Measurements from ENCODE around the gene IL1R2.

IL1R2 gene

DNA sequence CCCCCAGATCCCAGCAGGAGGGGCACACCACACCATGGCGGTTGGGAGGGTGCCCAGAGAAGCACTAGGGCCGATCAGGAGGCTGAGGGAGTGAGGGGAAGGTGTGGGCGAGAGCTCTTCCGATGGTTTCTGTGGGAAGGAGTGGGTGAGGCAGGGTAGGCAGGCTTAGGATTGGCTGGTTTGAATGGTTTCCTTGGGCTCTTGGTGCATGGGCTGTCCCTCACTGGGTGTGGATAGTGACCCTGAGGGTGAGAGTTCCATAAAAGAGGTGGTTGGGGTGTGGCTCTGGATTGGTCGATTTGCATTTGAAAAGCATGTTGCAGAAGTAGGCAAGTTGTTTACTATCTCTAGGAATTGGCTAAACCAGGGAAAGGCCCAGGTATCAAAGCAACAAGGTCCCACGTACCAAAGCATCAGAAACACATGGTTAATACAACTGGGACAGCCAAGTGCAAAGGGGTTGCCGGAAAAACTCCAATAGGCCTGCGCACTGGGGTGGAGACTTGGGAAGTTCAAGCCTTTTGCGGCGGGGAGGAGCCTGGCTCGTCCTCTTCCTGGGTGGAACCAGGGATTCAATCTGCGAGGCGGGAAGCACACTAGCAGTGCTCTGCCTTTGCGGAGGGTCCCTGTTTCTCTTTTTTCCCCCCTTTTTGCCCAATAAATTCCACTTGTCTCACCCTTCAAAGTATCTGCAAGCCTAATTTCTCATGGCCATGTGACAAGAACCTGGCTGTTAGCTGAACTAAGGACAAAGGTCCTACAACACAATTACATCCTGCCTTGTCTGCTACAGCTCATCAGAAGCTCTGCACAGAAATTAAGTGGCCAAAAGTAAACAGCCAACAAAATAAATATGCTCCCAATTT lies 43.2 kb downstream of the IL1R2 start:
- DNase-seq (ENCODE audit: extremely low read depth in 1 of 2, low read depth in 1 of 2), result no peak

DNA sequence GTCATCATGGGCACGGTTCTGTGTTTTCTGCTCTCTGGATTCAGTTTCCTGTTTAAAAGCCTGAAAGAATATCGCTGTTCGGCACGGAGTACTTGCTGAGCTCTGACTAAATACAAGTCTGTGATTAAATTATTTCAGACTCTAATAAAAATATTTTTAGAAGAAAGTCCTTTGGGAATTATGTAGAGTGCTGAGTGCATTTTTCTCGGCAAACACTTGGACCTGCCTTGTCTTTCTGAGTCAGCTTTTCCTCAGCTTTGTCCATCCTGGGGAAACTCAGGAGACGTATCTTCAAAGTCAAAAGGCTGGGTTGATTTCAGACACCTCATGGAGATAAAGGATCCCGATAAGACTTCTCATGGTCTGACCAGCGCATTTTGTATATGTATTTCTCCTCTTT lies 45.9 kb downstream of the IL1R2 start:
- no peak for DNase-seq (ENCODE audit: extremely low read depth in 1 of 2, low read depth in 1 of 2)

DNA sequence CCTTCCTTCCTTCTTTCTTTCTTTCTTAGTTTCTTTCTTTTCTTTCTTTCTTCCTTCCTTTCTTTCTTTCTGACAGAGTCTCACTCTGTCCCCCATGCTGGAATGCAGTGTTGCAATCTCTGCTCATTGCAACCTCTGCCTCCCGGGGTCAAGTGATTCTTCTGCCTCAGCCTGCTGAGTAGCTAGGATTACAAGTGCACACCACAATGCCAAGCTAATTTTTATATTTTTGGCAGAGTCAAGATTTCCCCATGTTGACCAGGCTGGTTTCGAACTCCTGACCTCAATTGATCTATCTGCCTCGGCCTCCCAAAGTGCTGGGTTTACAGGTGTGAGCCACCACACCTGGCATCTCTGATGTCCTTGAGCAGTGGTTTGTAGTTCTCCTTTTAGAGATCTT lies 48.5 kb downstream of the IL1R2 start:
- no peak for DNase-seq (ENCODE audit: extremely low read depth in 1 of 2, low read depth in 1 of 2)

DNA sequence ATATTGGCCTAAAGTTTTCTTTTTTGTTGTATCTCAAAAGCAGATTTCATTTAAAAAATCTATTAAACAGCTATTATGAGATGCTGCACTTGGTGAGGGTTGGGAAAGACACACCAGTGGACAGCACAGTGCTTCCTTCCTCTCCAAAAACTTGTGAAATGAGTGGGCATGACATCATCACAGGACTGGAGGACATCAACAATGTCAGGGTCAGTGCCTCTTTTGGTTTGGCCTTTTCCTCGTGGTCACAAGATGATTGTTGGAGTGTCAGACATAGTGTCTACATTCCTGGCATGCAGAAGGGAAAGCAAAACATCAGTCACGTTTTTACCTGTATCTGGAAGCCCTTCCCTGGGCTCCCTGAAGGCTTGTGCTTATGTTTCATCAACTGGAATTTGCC lies 49.6 kb downstream of the IL1R2 start:
- no peak for DNase-seq (ENCODE audit: extremely low read depth in 1 of 2, low read depth in 1 of 2)

DNA sequence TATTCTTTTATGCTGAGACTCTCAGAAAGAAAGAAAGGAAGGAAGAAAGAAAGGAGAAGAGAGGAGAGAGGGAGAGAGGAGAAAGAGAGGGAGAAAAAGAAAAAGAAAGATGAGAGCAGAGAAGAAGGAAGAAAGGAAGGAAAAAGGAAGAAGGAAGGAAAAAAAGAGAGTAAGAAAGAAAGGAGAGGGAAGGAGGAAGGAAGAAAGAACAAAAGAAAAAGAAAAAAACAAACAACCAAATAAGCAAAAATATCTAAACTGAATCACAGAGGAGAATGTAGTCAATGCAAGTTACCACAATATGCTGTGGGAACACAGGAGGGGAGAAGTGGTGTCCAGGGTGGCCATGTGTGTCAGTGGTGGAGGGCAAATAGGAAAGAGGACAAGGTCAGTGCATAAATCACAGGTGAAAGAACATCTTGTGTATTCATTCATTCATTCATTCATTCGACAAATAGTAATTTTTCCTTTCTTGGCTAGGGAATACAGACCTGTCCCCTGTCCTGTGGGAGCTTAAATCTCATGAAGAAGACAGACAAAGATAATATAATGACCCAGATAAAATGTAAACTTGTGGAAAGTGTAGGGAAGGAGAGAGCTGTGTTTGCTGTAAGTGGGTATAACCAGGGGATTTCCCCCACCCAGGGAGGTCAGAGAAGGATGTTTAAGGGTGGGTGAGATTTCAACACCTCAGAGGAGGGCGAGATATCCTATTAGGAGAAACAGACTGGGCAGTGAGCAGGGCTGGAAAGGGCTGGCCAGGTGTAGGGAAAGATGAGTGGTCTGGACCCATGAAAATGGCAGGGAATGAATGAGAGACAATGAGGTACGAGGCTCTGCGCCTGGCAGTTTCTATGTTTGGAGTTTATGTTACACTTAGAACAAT lies 50.7 kb downstream of the IL1R2 start:
- no peak for DNase-seq (ENCODE audit: extremely low read depth in 1 of 2, low read depth in 1 of 2)

DNA sequence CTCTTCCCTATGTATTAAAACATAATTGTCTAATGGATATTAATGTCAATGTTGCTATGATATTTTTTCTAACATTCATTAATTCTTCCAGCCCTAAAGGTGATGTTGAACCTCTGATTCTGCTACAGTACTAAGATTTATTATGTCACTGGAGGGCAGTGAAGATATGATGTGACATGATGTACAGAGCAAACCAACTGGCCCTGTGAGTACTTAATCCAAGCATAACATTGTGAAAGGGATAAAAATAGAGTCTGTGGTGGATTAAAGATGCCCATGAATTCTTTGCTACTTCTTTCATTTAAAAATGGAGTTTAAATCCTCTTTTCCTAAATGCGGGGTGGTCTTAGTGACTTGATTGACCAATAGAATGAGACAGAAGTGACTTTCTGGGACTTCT lies 51.8 kb downstream of the IL1R2 start:
- no peak for DNase-seq (ENCODE audit: extremely low read depth in 1 of 2, low read depth in 1 of 2)

DNA sequence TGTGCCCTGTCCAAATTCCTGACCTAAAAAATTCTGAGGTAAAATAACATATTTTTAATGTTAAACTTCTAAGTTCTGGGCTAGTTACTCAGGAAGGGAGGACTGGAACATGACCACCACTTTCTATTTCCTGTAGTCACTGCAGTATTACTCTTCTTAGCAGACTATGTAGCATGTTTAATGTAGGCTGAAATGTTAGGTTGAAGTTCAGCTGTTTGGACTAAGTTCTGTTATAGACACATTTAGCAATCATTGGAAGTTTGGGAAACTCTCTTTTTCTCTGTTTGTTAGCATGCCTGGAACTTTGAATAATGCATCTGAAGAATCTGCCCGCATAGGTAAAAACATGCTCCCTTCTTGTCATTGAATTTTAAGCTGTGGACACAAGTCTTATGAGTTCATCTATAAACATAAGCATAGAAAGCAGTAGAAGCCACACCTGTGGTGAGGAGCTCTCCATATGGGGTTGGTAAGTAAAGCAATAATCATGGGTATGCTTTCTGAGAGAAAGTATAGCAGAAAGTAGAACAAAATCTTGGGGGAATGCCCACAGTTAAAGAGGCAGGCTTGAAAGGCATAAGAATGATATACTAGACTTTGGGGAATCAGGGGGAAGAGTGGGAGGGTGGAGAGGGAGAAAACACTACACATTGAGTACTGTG lies 52.6 kb downstream of the IL1R2 start:
- no peak for DNase-seq (ENCODE audit: extremely low read depth in 1 of 2, low read depth in 1 of 2)

DNA sequence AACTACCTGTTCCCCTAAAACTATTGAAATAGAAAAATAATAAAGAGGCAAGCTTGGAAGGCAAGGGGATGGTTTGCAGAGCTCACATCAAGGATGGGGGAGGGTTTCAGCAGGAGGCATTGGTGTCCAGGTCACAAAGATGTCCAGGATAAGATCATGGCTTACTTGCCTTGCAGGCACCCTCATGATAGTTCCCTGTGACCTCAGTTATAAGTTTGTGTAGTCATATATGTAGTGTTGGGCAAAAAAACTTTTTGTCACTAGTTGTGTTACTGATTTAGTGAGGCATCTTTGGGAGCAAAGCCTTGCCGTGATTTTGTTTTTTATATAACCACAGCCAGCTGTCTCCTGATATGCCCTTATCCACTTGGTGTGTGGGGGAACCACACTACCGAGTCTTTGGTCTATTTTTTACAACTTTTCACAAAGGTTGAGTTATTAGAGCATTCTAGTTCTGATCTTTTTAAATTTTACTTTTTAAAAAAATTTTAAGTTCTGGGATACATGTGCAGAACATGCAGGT lies 53.3 kb downstream of the IL1R2 start:
- no peak for DNase-seq (ENCODE audit: extremely low read depth in 1 of 2, low read depth in 1 of 2)

DNA sequence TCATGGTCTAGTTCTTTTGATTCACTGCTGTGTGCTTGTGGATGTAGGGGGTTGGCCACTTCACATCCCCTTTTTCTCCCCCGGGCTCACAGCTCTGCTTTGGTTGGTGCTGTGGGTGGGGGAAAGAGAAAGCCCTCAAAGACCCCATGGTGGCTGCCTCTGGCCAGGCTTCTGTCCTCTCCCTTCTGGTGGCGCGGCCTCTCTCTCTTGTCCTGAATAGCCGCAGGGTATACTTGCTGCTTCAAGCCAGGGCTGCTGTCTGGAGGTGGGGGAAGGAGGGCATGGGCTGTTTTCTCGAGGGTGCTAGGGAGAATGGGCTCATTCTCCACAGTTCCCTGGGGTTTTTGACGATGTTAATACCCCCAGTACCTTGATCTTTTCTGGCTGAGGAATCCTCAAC lies 53.9 kb downstream of the IL1R2 start:
- DNase-seq (ENCODE audit: extremely low read depth in 1 of 2, low read depth in 1 of 2), result no peak

DNA sequence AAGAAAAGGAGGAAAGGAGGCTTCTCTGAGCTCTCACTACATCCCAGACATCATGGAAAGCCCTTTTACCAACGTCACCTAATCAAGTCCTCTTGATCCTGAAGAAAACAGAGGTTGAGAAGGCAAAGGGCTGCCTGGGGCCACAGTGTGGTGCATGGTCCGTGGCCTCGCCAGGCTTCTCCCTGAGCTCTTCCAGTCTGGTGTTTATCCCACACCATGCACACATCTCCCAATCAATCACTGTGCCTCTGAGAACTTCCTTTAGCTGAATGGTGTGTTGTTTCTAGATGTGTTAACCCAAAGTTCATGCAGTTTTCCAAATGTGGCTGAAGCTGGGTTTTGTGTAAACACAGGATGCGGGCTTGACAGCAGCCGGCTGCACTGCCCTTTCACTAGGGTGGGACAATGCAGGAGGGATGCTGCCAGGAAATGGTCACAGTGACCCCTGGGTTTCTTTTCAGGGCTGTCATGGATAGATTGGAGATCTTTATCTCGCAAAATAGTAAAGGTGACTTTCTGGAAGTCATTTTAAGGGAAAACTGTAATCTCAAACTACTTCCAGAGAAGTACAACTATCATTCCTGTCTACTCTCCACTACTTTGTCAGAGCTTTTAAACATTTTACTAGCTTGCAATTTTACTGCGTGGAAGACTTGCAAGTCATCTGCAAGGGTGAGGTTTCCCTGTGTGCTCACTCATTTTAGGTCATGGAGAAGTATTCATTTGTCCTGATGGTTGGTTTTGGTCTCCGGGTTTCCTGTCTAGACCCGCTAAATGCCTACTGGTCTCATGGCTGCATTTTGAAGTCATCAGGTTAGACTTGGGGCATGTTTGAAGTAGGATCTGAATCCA lies 54.6 kb downstream of the IL1R2 start:
- no peak for DNase-seq (ENCODE audit: extremely low read depth in 1 of 2, low read depth in 1 of 2)

DNA sequence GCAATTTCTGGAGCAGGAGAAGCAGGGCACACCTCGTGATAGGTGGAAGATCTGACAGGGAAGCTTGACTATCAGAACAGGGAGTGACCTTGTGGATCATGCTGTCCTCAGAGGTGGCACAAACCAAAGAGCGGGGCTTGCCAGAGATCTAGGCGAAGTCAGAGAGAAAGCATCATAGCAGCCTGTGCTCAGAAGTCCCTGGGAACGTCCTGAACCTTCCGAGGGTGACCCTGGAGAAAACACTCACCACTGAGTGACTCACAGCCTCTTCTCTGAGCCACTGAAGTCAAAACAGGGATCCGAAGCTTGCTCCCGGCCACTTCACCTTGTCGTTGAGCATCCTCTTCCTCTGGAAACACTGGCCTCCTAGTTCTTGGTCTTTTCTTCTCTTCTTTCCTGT lies 56.7 kb downstream of the IL1R2 start:
- DNase-seq (ENCODE audit: extremely low read depth in 1 of 2, low read depth in 1 of 2), result no peak

DNA sequence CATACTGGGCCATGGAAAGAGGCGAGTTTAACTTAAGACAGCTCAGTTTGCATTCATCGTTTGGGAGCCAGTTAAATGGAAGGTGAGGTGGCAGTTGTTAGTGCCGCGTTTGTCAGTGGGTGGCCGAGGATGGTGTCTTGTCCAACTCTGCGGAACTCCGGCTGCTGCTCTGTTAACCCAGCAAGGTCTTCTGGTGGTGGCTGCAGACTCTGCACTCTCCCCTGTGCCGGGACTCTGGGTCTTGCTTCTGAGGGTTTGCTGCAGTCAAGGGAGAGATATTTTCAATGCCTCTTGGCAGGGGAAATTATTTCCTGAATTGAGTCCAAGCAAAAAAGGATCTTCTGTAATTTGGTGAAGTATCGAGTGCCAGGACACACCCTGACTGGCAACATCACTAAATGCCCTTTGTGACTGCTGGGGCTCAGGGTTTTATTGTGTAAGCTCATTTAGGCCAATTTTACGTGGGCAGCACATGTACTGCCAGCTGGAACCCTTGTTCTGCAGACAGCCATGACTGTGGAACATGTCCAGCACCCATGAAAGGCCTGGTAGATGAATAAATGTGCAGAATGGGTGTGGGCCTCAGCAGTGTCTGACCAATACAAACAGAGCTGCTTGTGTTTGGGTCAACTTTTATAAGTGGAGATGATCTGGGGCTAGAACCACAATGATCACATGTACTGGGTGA lies 58.1 kb downstream of the IL1R2 start:
- no peak for DNase-seq (ENCODE audit: extremely low read depth in 1 of 2, low read depth in 1 of 2)

DNA sequence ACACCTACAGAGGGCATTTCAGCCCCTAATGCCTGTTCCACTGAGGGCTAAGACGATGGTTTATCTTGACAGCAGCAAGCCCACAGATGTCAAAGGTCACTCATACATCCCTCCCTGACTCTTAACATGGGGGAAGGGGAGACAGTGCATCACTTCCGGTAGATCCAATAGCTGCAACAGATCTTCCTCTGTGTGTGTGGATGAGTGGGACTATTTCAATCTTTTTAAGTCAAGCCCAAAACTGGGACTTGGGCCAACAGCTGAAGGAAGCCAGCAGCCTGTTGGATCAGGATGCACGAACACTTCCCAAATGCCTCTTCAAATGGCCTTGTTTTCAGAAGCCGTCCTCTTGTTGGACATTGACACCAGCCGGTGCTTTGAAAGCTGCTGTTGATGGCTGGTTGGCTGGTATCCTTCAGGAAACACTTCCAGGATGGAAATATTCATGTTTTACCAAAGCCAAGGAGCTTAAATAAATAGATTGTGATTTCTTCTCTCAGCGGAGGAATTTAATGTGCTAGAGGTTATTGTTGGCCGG lies 59.2 kb downstream of the IL1R2 start:
- DNase-seq (ENCODE audit: extremely low read depth in 1 of 2, low read depth in 1 of 2), result no peak

DNA sequence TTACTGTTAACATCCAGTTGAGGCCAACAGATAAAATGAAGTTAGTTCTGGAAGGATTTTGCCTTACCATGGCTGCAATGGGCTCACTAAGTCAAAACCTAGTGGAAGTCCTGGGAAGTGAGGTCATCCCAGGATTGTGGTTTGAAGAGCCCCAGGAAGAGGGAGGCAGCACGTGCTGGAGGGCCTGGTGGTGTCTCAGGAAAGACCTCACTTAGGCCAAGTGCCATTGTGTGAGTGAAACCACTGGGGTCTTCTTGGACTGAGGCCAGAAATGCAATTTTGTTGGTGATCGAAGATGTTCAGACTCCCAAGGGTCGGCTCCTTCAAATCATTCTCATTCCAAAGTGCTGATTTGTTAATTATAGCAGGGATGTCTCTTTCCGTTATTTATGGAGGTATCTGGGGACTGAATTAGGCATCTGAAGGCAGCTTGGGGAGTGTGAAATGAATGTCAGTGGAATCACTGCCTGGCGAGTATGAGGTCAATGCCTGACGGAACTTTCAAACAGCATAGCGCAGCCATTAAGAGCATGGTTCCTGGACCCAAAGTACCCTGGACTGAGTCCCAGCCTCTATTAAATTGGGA lies 60.0 kb downstream of the IL1R2 start:
- DNase-seq (ENCODE audit: extremely low read depth in 1 of 2, low read depth in 1 of 2), result no peak

DNA sequence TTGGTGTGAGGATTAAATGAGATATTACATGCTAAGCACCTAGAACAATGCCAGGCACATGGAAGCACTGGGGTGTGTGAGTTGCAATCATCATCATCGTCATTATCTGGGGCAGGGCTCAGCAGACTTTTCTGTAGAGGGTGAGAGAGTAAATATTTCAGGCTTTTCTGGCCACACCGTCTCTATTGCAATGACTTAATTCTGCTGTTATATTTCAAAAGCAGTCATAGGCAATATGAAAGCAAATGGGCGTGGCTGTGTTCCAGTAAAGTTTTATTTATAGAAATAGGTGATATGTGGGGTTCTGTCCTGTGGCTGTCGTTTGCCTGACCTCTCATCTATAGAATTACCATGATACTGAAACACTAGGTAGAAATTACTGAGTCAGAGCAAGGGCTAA lies 60.6 kb downstream of the IL1R2 start:
- DNase-seq (ENCODE audit: extremely low read depth in 1 of 2, low read depth in 1 of 2), result no peak

DNA sequence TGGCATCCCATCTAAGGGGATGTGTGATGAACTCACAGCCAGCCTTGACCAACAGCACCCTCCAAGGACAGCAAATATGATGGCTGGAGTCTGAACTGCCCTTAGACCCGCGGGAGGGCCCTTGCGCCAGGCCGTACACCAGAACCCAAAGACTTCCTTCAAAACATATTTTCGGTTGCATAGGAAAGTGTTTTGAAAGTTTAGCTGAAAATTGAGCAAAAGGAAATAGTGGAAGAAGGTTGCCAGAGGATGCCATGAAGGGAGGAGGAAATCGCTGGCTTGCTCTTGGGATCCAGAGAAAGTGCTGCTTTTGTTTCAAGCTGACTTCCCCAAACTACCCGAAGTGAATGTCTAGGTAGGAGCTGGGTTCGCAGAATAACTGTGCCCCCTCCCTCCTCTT lies 61.3 kb downstream of the IL1R2 start:
- DNase-seq (ENCODE audit: extremely low read depth in 1 of 2, low read depth in 1 of 2), result no peak

DNA sequence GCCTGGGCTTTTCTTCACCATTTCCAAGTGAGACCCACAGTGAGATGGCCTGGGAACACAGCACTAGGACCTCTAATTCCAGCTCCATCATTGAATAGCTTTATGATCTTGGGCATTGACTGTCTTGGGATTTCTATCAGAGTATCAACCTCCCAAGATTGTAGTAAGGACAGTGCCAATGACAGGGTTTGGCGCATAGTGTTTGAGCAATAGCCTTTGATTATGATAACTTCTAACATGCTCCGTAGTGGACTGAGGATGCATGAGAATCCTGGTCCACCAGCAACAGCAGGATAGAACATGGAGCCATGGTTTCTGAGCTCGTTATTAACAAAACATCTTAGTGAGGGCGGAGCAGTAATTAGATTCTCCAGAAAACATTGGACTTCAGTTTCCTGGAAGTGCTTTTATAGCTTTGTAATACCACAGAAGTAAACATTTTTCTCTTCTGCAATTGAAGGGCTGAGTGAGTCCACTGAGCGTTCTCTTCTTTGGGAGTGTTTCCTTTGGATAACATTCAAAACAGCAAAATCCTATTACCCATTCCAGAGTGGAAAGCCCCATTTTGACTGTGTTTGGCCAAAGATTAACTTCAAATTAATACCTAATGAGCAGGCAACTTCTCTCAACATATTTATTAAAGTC lies 63.7 kb downstream of the IL1R2 start:
- no peak for DNase-seq (ENCODE audit: extremely low read depth in 1 of 2, low read depth in 1 of 2)

DNA sequence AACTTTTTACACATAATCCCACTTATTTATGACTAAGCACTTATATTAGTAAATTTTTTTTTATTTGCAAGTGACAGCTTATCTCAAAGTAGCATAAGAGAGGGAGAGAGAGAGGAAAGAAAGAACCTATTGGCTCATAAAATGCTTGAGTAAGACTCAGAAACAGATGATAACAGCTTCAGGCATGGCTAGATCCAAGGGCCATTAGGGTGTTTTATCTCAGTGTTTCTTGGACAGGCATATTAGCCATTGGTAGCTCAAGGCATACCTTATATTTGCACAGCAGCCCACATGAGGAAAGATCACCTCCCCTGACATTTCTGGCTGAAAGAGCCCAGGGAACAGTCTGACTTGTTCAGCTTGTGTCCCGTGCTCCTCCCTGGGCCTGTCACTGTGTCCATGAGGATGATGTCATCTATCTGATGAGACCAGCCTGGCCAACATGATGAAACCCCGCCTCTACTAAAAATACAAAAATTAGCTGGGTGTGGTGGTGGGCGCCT lies 64.4 kb downstream of the IL1R2 start:
- DNase-seq (ENCODE audit: extremely low read depth in 1 of 2, low read depth in 1 of 2), result no peak
